CD14-positive monocyte (primary cell): Measurements from ENCODE around the gene ZNF385C. TPM values are rescaled to one million over a fixed set of nuclear protein-coding genes. Genes with fewer than 3 reads are reported as not detected.

Source experiments
- DNase-seq, 3 donors: peaks; one replicate each; pipeline ENCODE4 v3.0.0-alpha.2; 2011 to 2022
- H2AFZ ChIP-seq: 2 replicates; pipeline ENCODE4 v1.6.0; 2012; ENCODE audit warnings: mild to moderate bottlenecking, low read depth, low read length, inconsistent platforms; ENCODE audit not compliant: insufficient read depth, poor library complexity, severe bottlenecking
- H3K27ac ChIP-seq, 2 donors: 1 replicate in 1 of 2; 2 replicates in 1 of 2; pipeline ENCODE4 v1.5.1; 2012 to 2013; ENCODE audit warnings: low read length in 2 of 2, control low read depth in 1 of 2, inconsistent platforms in 1 of 2, low read depth in 1 of 2, mild to moderate bottlenecking in 1 of 2
- H3K27me3 ChIP-seq, 2 donors: one replicate each; pipeline versions ENCODE4 v1.6.0 to v1.6.1; 2011 to 2013; ENCODE audit warnings: low read length in 2 of 2; ENCODE audit not compliant: control insufficient read depth in 2 of 2, insufficient read depth in 2 of 2
- H3K36me3 ChIP-seq, 2 donors: replicated peaks in 1 of 2; 1 replicate in 1 of 2; 2 replicates in 1 of 2; pipeline versions ENCODE4 v1.5.1 to v1.6.1; 2012 to 2013; ENCODE audit warnings: low read length in 2 of 2, control low read depth in 1 of 2, inconsistent platforms in 1 of 2, mild to moderate bottlenecking in 1 of 2; ENCODE audit not compliant: insufficient read depth in 2 of 2, control insufficient read depth in 1 of 2
- H3K4me1 ChIP-seq, 2 donors: 1 replicate in 1 of 2; 2 replicates in 1 of 2; pipeline versions ENCODE4 v1.5.1 to v1.6.1; 2012 to 2013; ENCODE audit warnings: low read length in 2 of 2, control low read depth in 1 of 2, inconsistent platforms in 1 of 2, mild to moderate bottlenecking in 1 of 2, moderate library complexity in 1 of 2; ENCODE audit not compliant: insufficient read depth in 2 of 2, control insufficient read depth in 1 of 2
- H3K4me2 ChIP-seq: replicated peaks from 2 replicates; pipeline ENCODE3; 2012; ENCODE audit warnings: low read length, moderate library complexity, mild to moderate bottlenecking; ENCODE audit not compliant: poor library complexity, severe bottlenecking; ENCODE audit errors: extremely low read depth
- H3K4me3 ChIP-seq, 3 experiments: fragments of 200-600 bp in 1 of 3; sonication (generic) in 1 of 3; replicated peaks in 1 of 3; 1 replicate in 2 of 3; 2 replicates in 1 of 3; pipeline ENCODE4 v1.5.1; 2011 to 2013; ENCODE audit warnings: low read length in 3 of 3, mild to moderate bottlenecking in 3 of 3, control low read depth in 2 of 3, low read depth in 2 of 3, inconsistent platforms in 1 of 3, moderate library complexity in 1 of 3
- H3K79me2 ChIP-seq: 2 replicates; pipeline ENCODE4 v1.6.0; 2012; ENCODE audit warnings: mild to moderate bottlenecking, control low read depth, inconsistent platforms, low read length, moderate library complexity; ENCODE audit not compliant: insufficient read depth
- H3K9ac ChIP-seq: 2 replicates; pipeline ENCODE4 v1.6.0; 2017; ENCODE audit warnings: low read length, mild to moderate bottlenecking; ENCODE audit not compliant: insufficient read depth, poor library complexity, severe bottlenecking
- H3K9me3 ChIP-seq, 2 donors: replicated peaks in 1 of 2; 1 replicate in 1 of 2; 2 replicates in 1 of 2; pipeline versions ENCODE4 v1.5.1 to v1.6.1; 2012 to 2013; ENCODE audit warnings: low read length in 2 of 2, control low read depth in 1 of 2; ENCODE audit not compliant: control insufficient read depth in 1 of 2, insufficient read depth in 1 of 2
- H4K20me1 ChIP-seq: 2 replicates; pipeline ENCODE4 v1.6.0; 2012; ENCODE audit warnings: mild to moderate bottlenecking, low read length, control low read depth, moderate library complexity; ENCODE audit not compliant: insufficient read depth
- H3K27ac Mint-ChIP-seq, 7 donors: one replicate each; pipeline ENCODE4 v1.8.0; 2020; ENCODE audit warnings: mild to moderate bottlenecking in 7 of 7, mixed read lengths in 7 of 7, moderate library complexity in 6 of 7, inconsistent platforms in 2 of 7
- H3K27me3 Mint-ChIP-seq, 3 donors: one replicate each; pipeline ENCODE4 v1.8.0; 2021 to 2022; ENCODE audit warnings: low read depth in 3 of 3, mild to moderate bottlenecking in 3 of 3, mixed read lengths in 3 of 3, moderate library complexity in 3 of 3, inconsistent platforms in 1 of 3
- H3K36me3 Mint-ChIP-seq, 2 donors: one replicate each; pipeline ENCODE4 v1.8.0; 2020; ENCODE audit warnings: mixed read lengths in 2 of 2, inconsistent platforms in 1 of 2, mild to moderate bottlenecking in 1 of 2
- H3K4me1 Mint-ChIP-seq: one replicate; pipeline ENCODE4 v1.8.0; 2020; ENCODE audit warnings: mild to moderate bottlenecking, mixed read lengths
- H3K4me3 Mint-ChIP-seq, 2 donors: one replicate each; pipeline ENCODE4 v1.8.0; 2020; ENCODE audit warnings: mild to moderate bottlenecking in 2 of 2, mixed read lengths in 2 of 2, moderate library complexity in 1 of 2
- H3K9me3 Mint-ChIP-seq, 7 donors: one replicate each; pipeline ENCODE4 v1.8.0; 2020 to 2022; ENCODE audit warnings: mixed read lengths in 7 of 7, mild to moderate bottlenecking in 6 of 7, moderate library complexity in 6 of 7, inconsistent platforms in 2 of 7
- WGBS: methylation state at CpG from one replicate; pipeline ENCODE4 v1.1.5; 2013; ENCODE audit warnings: missing lambda C conversion rate; ENCODE audit not compliant: insufficient coverage; 5-methylcytosine and 5-hydroxymethylcytosine counted together
- intact Hi-C, 2 donors: fragments of 100-400 bp; cut with micrococcal nuclease; formaldehyde crosslinking; loops; one replicate each; pipeline versions ENCODE4 v1.15.0 to v1.15.1; 2023
- polyA plus RNA-seq, 3 donors: library from polyadenylated mRNA; depleted of rRNA in 1 of 3; unstranded in 2 of 3; stranded (reverse) in 1 of 3; fragments of 300-500 nt in 2 of 3; fragments of >200 nt in 1 of 3; fragmentation: Illumina TruSeq in 2 of 3; gene quantifications; 1 replicate in 2 of 3; 2 replicates in 1 of 3; pipeline ENCODE4 v1.2.3, GENCODE V29; 2012 to 2021
- TF ChIP-seq, protein P1 (sequence below): fragments of 200-600 bp; IDR thresholded peaks from one replicate; pipeline ENCODE4 v1.8.0; 2022; ENCODE audit warnings: antibody characterized with exemption, mild to moderate bottlenecking

The ZNF385C gene
- polyA plus RNA-seq, 3 donors, result 0.09 to 0.55 TPM; not detected in 1

DNA sequence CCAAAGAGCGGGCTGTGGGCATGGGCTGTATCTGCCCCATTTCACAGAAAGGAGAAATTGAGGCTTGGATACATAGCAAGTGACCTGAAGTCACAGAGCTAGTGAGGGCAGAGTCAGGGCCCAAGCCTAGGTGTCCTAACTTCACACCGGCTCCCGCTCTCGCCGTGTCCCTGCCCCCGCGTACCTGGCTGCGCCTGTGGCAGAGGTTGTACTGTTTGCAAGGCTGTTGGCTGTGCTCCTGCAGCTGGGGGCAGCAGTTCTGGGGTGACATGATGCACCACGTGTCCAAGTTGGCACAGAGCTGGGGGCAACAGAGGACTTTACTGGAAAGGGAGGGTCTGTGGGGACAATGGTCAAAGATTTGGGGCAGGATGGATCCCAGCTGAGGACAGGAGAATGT lies 10.8 kb upstream of the ZNF385C start:
- intact Hi-C loops, result no loop called here
- Mint-ChIP-seq H3K27me3 (peaks cover 0 to 11% (median 0%) of the 10 kb centered on the region in 3 donors), H3K4me3 (no peak overlapping the region), H3K9me3 (no peaks in the 10 kb centered on the region), H3K36me3 (peaks cover 44 to 52% of the 10 kb centered on the region in 2 donors), H3K27ac (peak overlapping the region in 3 of 7 donors; percentile 38 to 74 (median 57)), H3K4me1 (peaks cover 29% of the 10 kb centered on the region)
- Histone ChIP-seq H3K9ac (no peak overlapping the region), H3K27ac (no peak overlapping the region), H2AFZ (no peak overlapping the region), H3K36me3 (peaks cover 14 to 32% of the 10 kb centered on the region in 2 donors), H3K79me2 (peaks cover 5% of the 10 kb centered on the region), H4K20me1 (no peaks in the 10 kb centered on the region), H3K9me3 (no peaks in the 10 kb centered on the region), H3K4me3 (no peak overlapping the region), H3K4me1 (peaks cover 29 to 35% of the 10 kb centered on the region in 2 donors), H3K4me2 (no peak overlapping the region), H3K27me3 (no peaks in the 10 kb centered on the region)
- WGBS, result 96% methylated on average over 9 of the region's 9 CpGs
- TF ChIP-seq, protein P1, sequence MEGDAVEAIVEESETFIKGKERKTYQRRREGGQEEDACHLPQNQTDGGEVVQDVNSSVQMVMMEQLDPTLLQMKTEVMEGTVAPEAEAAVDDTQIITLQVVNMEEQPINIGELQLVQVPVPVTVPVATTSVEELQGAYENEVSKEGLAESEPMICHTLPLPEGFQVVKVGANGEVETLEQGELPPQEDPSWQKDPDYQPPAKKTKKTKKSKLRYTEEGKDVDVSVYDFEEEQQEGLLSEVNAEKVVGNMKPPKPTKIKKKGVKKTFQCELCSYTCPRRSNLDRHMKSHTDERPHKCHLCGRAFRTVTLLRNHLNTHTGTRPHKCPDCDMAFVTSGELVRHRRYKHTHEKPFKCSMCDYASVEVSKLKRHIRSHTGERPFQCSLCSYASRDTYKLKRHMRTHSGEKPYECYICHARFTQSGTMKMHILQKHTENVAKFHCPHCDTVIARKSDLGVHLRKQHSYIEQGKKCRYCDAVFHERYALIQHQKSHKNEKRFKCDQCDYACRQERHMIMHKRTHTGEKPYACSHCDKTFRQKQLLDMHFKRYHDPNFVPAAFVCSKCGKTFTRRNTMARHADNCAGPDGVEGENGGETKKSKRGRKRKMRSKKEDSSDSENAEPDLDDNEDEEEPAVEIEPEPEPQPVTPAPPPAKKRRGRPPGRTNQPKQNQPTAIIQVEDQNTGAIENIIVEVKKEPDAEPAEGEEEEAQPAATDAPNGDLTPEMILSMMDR, result no peak
- DNase-seq, result no peak

DNA sequence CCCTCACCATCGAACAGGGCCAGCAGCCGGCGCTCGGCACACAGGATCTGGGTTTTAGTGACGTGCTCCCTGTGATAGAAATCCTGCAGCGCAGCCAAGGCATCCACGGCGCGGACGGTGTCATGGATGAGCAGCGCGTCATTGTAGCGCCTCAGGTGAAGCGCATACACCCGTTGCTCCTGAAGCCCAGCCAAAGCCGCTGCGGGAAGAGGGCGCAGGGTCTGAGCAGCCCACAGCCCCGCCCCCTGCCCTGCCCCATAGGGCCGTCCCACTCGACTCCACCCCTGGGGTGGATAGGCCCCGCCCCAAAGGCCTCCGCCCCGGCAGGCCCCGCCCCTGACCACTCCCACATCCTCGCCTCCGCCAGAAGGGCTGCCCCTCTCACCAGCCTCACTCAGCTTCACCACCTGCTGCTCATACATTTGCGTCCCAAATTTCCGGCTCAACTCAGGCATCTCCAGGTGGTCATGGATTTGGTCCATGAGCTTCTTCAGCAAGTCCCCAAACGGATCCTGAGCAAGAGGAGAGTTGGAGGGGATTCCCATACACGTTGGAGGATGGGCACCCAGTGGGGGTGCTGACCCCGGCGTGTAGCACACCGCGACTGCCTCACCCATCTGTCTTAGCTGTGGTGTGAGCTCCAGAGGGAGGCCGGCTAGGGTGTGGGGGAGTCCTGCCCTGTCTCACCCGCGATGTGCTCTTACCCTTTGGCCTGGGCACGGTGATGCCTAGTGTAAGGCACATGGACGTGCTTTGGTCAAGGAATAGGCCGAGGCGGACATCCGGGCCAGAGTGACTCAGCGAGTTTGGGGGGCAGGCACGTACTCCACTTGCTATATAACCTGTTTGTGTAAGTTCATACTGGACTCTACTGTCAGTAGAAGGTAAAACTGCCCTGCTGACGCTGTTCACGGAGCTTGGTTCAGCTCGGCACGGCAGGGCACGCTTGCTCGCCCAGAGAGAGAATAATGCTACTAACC lies 9.6 kb upstream of the ZNF385C start:
- H3K4me1 ChIP-seq, result peaks cover 24 to 29% of the 10 kb centered on the region in 2 donors
- H3K9ac ChIP-seq, result peak overlapping the region; percentile 38
- peak overlapping the region; percentile 28 to 75 (median 35) for H3K4me3 ChIP-seq
- H3K36me3 ChIP-seq, result peaks cover 14 to 44% of the 10 kb centered on the region in 2 donors
- Mint-ChIP-seq H3K4me1 (peaks cover 28% of the 10 kb centered on the region), H3K27me3 (peaks cover 0 to 11% (median 1%) of the 10 kb centered on the region in 3 donors), H3K27ac (peak overlapping the region in 2 of 7 donors; percentile 50 to 57), H3K9me3 (no peaks in the 10 kb centered on the region), H3K36me3 (peaks cover 52 to 62% of the 10 kb centered on the region in 2 donors), H3K4me3 (peak overlapping the region; percentile 72 to 79)
- WGBS, result 39% methylated on average over 51 of the region's 51 CpGs
- H2AFZ ChIP-seq, result peak overlapping the region; percentile 78
- H3K79me2 ChIP-seq, result peaks cover 5% of the 10 kb centered on the region
- H4K20me1 ChIP-seq, result no peaks in the 10 kb centered on the region
- TF ChIP-seq, protein P1, result no peak
- no peak overlapping the region for H3K27ac ChIP-seq
- intact Hi-C loops, result no loop called here
- no peaks in the 10 kb centered on the region for H3K9me3 ChIP-seq
- peak; percentile 73 to 76 (median 74) for DNase-seq
- H3K4me2 ChIP-seq, result peak overlapping the region; percentile 82
- no peaks in the 10 kb centered on the region for H3K27me3 ChIP-seq
